GM21381 (cell line): Measurements from ENCODE around the gene TRAF2.
"Not testable (repeated sequence)": the region's sequence is repeated elsewhere in the genome, so short reads cannot be mapped to it uniquely, and the experiment has no call there.

Experiments used
- ATAC-seq: cut with Tn5 transposase; IDR thresholded peaks from one replicate; pipeline ENCODE4 v1.9.1; 2021; ENCODE audit warnings: mild to moderate bottlenecking, moderate library complexity; ENCODE audit not compliant: unreplicated experiment

The TRAF2 gene

GRCh38 chr9:136885950-136886578 lies at the start of gene TRAF2:
Gene TRAF2, plus strand, starts transcription at chr9:136886516. Its CDS starts 12,225 bp downstream, at chr9:136898741.
- ATAC-seq = peak; percentile 74

- ATAC-seq = no peak
These were observed 49.0 kb upstream of the TRAF2 start for GRCh38 chr9:136837146-136837855.

GRCh38 chr9:136837856-136838277 lies 48.4 kb upstream of the TRAF2 start:
- not testable (repeated sequence) for ATAC-seq

- ATAC-seq = no peak
These were observed 47.7 kb upstream of the TRAF2 start for GRCh38 chr9:136838314-136839228.

GRCh38 chr9:136839229-136840139 lies 46.8 kb upstream of the TRAF2 start:
- ATAC-seq = no peak

- no peak for ATAC-seq
These were observed 46.0 kb upstream of the TRAF2 start for GRCh38 chr9:136840140-136840876.

- ATAC-seq = no peak
These were observed 45.3 kb upstream of the TRAF2 start for GRCh38 chr9:136840877-136841645.

- not testable (repeated sequence) for ATAC-seq
These were observed 44.5 kb upstream of the TRAF2 start for GRCh38 chr9:136841646-136842379.

- ATAC-seq = peak; percentile 70
These were observed 43.9 kb upstream of the TRAF2 start, which contains the start of gene AJM1 for GRCh38 chr9:136842380-136842948. Gene AJM1, plus strand, starts transcription at chr9:136842478. Its CDS starts 1,937 bp downstream, at chr9:136844415.

GRCh38 chr9:136843159-136843800 lies 43.0 kb upstream of the TRAF2 start:
- not testable (repeated sequence) for ATAC-seq

- ATAC-seq = not testable (repeated sequence)
These were observed 42.2 kb upstream of the TRAF2 start for GRCh38 chr9:136843801-136844740.

- no peak for ATAC-seq
These were observed 41.4 kb upstream of the TRAF2 start for GRCh38 chr9:136844761-136845464.

- no peak for ATAC-seq
These were observed 40.7 kb upstream of the TRAF2 start for GRCh38 chr9:136845465-136846260.

GRCh38 chr9:136846376-136847087 lies 39.8 kb upstream of the TRAF2 start:
- no peak for ATAC-seq
